Dermis lymphatic vessel endothelial cell (primary cell): Measurements from ENCODE around the gene THRB. TPM values are rescaled to one million over a fixed set of nuclear protein-coding genes. Genes with fewer than 3 reads are reported as not detected.

Experiments used
- total RNA-seq: library from RNA; depleted of rRNA; stranded (reverse); fragments of >200 nt; gene quantifications from 2 replicates; pipeline ENCODE4 v1.2.1, GENCODE V29; 2014

Gene THRB
- under 0.01 and 0.09 TPM in 2 replicates for total RNA-seq

GRCh38 chr3:24494618-24495325 is at the start of gene THRB:
Gene THRB, minus strand, starts transcription at chr3:24494850.

